ENCODE results near the gene GTPBP8. TPM values are rescaled to one million over a fixed set of nuclear protein-coding genes. Genes with fewer than 3 reads are reported as not detected.

The GTPBP8 gene
- total RNA-seq, 5 donors from 2014 or later (not counting 1 experiment from before 2014, with no cell fraction given) = 17.2 to 31.3 (median 27.5) TPM

DNA sequence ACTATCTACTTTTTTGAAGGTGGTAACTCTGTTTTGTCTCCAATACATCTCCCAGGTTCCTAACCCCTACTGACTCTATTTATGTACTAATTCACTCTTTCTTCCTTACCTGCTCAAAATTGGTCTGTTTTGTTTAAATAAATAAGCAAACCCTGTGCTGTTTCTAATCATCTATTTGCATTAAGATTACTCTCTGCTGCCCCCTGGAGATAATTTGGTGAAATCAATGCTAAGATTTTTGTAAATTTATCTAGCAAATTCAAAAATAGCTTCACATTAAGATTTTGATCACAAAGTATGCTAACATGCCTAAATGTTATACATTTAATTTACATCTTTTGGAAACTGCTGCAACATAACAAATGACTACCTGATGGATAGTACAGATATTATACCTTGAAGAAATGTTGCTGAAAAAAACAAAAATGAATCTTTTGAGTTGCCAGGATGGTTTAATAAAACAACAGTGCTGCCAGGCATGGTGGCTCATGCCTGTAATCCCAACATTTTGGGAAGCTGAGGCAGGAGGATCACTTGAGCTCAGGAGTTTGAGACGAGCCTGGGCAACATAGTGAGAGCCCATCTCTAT is 11.4 kb upstream of the GTPBP8 start:
- CTCF ChIA-PET = interaction anchor here (0.6 to 4.2 kb wide), 28 partner anchors 8 to 686 kb away, joined by 3 to 68 read pairs (median 5); partner anchors contain the start of gene GTPBP8 (in 1 of the 2)
- POLR2A ChIA-PET = interaction anchor here in 1 of 2 donors (0.6 to 1.1 kb wide), 2 partner anchors 100 to 246 kb away, joined by 3 to 4 read pairs; no protein-coding TSS in a partner anchor
- ATAC-seq (replicated peaks in 1 of 4) = no peak

DNA sequence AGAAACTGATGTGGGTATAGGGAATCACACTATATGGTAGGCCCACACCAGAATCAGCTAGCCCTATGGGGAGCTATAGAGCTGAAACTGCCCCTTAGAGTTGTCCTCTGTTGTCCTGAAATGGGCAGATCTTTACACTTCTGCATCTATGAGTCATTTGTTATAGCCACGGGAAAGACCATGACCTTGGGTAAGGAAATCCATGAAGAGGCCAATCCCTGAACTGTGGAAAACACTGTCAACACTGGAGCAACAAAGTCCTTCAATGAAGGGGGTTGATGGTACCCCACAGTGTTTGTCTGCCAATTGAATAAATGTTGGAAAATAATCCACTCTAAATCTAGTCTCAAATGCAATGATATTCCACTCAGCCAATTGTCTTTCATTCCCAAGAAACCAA is 10.7 kb upstream of the GTPBP8 start:
- ATAC-seq (replicated peaks in 1 of 4) (no peak), DNase-seq (no peak)
- Histone ChIP-seq H3K4me1 (ENCODE audit: control insufficient read depth in 1 of 2, extremely low read depth in 1 of 2, insufficient read depth in 2 of 2, low read length in 2 of 2) (peaks cover 37 to 59% of the 10 kb centered on the region in 2 experiments), H3K27ac (ENCODE audit: low read length) (no peak overlapping the region), H3K4me3 (ENCODE audit: control insufficient read depth in 1 of 2, extremely low read depth in 1 of 2, low read length in 1 of 2) (no peak overlapping the region), H3K27me3 (replicated peaks in 1 of 2; ENCODE audit: control insufficient read depth in 2 of 2, extremely low read depth in 1 of 2, insufficient read depth in 2 of 2, low read length in 1 of 2) (no peaks in the 10 kb centered on the region), H3K9me3 (no peaks in the 10 kb centered on the region), H3K36me3 (ENCODE audit: control insufficient read depth in 2 of 2, extremely low read depth in 1 of 2, insufficient read depth in 1 of 2, low read length in 1 of 2) (no peaks in the 10 kb centered on the region)
- ChIA-PET CTCF (interaction anchor here (0.8 to 4.2 kb wide), 19 partner anchors 11 to 338 kb away, joined by 3 to 68 read pairs (median 4); partner anchors contain the start of gene GTPBP8 (in 1 of the 2)), POLR2A (interaction anchor here in 1 of 2 donors (0.6 kb wide), 1 partner anchor 559 kb away, joined by 3 read pairs; no protein-coding TSS in a partner anchor)
- no peaks in the 10 kb centered on the region for H3K9me3 Mint-ChIP-seq
- no peaks in the 10 kb centered on the region for H3K36me3 Mint-ChIP-seq
- H3K27ac Mint-ChIP-seq = peak overlapping the region; percentile 16 to 57
- peaks cover 69 to 76% (median 72%) of the 10 kb centered on the region in 3 donors for H3K4me1 Mint-ChIP-seq
- no peak overlapping the region for H3K4me3 Mint-ChIP-seq
- no CpG with 5 or more reads among the region's 1 CpG for WGBS (ENCODE audit: insufficient coverage)
- no peaks in the 10 kb centered on the region for H3K27me3 Mint-ChIP-seq

More for the DNA sequence above, 11.4 kb upstream of the GTPBP8 start:
- no peak overlapping the region for H3K4me3 ChIP-seq (ENCODE audit: control insufficient read depth in 1 of 2, extremely low read depth in 1 of 2, low read length in 1 of 2)
- no peaks in the 10 kb centered on the region for H3K9me3 Mint-ChIP-seq
- peaks cover 66 to 75% (median 69%) of the 10 kb centered on the region in 3 donors for H3K4me1 Mint-ChIP-seq
- H3K27ac ChIP-seq (ENCODE audit: low read length) = no peak overlapping the region
- no peaks in the 10 kb centered on the region for H3K27me3 Mint-ChIP-seq
- peak overlapping the region in 1 of 2 donors; percentile 8 for H3K27ac Mint-ChIP-seq
- no peaks in the 10 kb centered on the region for H3K36me3 ChIP-seq (ENCODE audit: control insufficient read depth in 2 of 2, extremely low read depth in 1 of 2, insufficient read depth in 1 of 2, low read length in 1 of 2)
- peak in 6 of 35 experiments; percentile 19 to 76 (median 30) for DNase-seq
- peaks cover 31 to 53% of the 10 kb centered on the region in 2 experiments for H3K4me1 ChIP-seq (ENCODE audit: control insufficient read depth in 1 of 2, extremely low read depth in 1 of 2, insufficient read depth in 2 of 2, low read length in 2 of 2)
- no peak overlapping the region for H3K4me3 Mint-ChIP-seq
- H3K36me3 Mint-ChIP-seq = no peaks in the 10 kb centered on the region
- H3K9me3 ChIP-seq = no peaks in the 10 kb centered on the region
- no peaks in the 10 kb centered on the region for H3K27me3 ChIP-seq (replicated peaks in 1 of 2; ENCODE audit: control insufficient read depth in 2 of 2, extremely low read depth in 1 of 2, insufficient read depth in 2 of 2, low read length in 1 of 2)
- WGBS (ENCODE audit: insufficient coverage) = 80% methylated on average over 1 of the region's 1 CpG

DNA sequence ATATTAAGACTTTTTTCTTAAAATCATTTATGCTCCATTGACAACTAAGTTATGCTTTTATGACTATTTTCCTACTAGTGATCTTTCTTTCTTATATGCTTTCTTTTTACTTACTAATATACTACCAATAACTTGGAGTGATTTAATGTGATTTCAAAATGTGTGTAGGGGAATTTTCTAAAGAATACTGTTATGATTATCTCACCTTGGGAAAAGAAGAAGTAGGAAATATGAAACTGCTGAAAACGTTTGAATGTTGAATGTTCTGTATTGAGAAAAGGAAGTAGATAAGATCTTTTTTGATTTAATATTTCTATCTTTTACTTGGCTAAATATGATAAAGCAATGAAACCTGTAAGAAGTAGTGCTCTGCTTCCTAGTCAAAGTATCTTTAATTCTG is 8.1 kb upstream of the GTPBP8 start:
- DNase-seq (no peak), ATAC-seq (replicated peaks in 1 of 4) (no peak)
- Mint-ChIP-seq H3K27me3 (no peaks in the 10 kb centered on the region), H3K27ac (peak overlapping the region; percentile 57 to 81), H3K36me3 (no peaks in the 10 kb centered on the region), H3K4me3 (no peak overlapping the region), H3K4me1 (peaks cover 56 to 70% (median 67%) of the 10 kb centered on the region in 3 donors), H3K9me3 (no peaks in the 10 kb centered on the region)
- Histone ChIP-seq H3K4me3 (ENCODE audit: control insufficient read depth in 1 of 2, extremely low read depth in 1 of 2, low read length in 1 of 2) (no peak overlapping the region), H3K27me3 (replicated peaks in 1 of 2; ENCODE audit: control insufficient read depth in 2 of 2, extremely low read depth in 1 of 2, insufficient read depth in 2 of 2, low read length in 1 of 2) (no peaks in the 10 kb centered on the region), H3K9me3 (no peaks in the 10 kb centered on the region), H3K4me1 (ENCODE audit: control insufficient read depth in 1 of 2, extremely low read depth in 1 of 2, insufficient read depth in 2 of 2, low read length in 2 of 2) (peaks cover 19 to 43% of the 10 kb centered on the region in 2 experiments), H3K36me3 (ENCODE audit: control insufficient read depth in 2 of 2, extremely low read depth in 1 of 2, insufficient read depth in 1 of 2, low read length in 1 of 2) (no peaks in the 10 kb centered on the region), H3K27ac (ENCODE audit: low read length) (no peak overlapping the region)
- ChIA-PET POLR2A (interaction anchor here (0.6 to 0.7 kb wide), 4 partner anchors 11 to 784 kb away, joined by 3 to 11 read pairs (median 4); no protein-coding TSS in a partner anchor), CTCF (interaction anchor here (0.5 to 1.0 kb wide), 8 partner anchors 29 to 1867 kb away, joined by 4 to 8 read pairs (median 4); no protein-coding TSS in a partner anchor)
- WGBS (ENCODE audit: insufficient coverage) = no CpG with 5 or more reads among the region's 1 CpG

DNA sequence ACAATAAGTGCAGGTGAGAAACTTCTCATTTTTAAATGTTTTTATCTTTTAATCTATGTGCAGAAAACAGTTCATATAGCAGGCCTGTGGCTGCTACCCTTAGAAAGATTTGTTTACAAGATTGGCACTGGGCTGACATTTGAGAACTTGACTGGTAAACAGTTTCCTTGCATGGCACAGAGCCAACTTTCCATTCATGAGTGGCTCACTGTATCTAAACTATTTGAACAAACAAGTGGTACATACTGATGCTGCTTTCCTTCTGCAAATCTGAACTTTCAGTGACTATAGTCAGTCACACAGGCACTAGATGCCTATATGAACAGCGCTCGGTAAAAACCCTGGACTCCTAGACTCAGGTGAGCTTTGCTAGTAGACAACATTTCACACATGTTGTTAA is 6.3 kb upstream of the GTPBP8 start:
- no peaks in the 10 kb centered on the region for H3K9me3 ChIP-seq
- WGBS (ENCODE audit: insufficient coverage) = 100% methylated on average over 1 of the region's 2 CpGs
- DNase-seq = peak in 8 of 35 experiments; percentile 6 to 65 (median 28)
- H3K27me3 ChIP-seq (replicated peaks in 1 of 2; ENCODE audit: control insufficient read depth in 2 of 2, extremely low read depth in 1 of 2, insufficient read depth in 2 of 2, low read length in 1 of 2) = no peaks in the 10 kb centered on the region
- Mint-ChIP-seq H3K9me3 (no peaks in the 10 kb centered on the region), H3K27ac (peak overlapping the region; percentile 73 to 91), H3K27me3 (no peaks in the 10 kb centered on the region), H3K4me3 (no peak overlapping the region), H3K36me3 (no peaks in the 10 kb centered on the region), H3K4me1 (peaks cover 43 to 63% (median 61%) of the 10 kb centered on the region in 3 donors)
- ChIA-PET CTCF (interaction anchor here (0.9 to 1.6 kb wide), 3 partner anchors 10 to 250 kb away, joined by 3 to 10 read pairs (median 7); partner anchors contain the start of gene CD200R1 (in 1 of the 2)), POLR2A (interaction anchor here in 1 of 2 donors (1.0 kb wide), 1 partner anchor 249 kb away, joined by 15 read pairs; no protein-coding TSS in a partner anchor)
- ATAC-seq (replicated peaks in 1 of 4) = peak; percentile 42 to 67 (median 61)
- peaks cover 22 to 32% of the 10 kb centered on the region in 2 experiments for H3K4me1 ChIP-seq (ENCODE audit: control insufficient read depth in 1 of 2, extremely low read depth in 1 of 2, insufficient read depth in 2 of 2, low read length in 2 of 2)
- peak overlapping the region; percentile 15 for H3K27ac ChIP-seq (ENCODE audit: low read length)
- H3K4me3 ChIP-seq (ENCODE audit: control insufficient read depth in 1 of 2, extremely low read depth in 1 of 2, low read length in 1 of 2) = no peak overlapping the region
- H3K36me3 ChIP-seq (ENCODE audit: control insufficient read depth in 2 of 2, extremely low read depth in 1 of 2, insufficient read depth in 1 of 2, low read length in 1 of 2) = no peaks in the 10 kb centered on the region

DNA sequence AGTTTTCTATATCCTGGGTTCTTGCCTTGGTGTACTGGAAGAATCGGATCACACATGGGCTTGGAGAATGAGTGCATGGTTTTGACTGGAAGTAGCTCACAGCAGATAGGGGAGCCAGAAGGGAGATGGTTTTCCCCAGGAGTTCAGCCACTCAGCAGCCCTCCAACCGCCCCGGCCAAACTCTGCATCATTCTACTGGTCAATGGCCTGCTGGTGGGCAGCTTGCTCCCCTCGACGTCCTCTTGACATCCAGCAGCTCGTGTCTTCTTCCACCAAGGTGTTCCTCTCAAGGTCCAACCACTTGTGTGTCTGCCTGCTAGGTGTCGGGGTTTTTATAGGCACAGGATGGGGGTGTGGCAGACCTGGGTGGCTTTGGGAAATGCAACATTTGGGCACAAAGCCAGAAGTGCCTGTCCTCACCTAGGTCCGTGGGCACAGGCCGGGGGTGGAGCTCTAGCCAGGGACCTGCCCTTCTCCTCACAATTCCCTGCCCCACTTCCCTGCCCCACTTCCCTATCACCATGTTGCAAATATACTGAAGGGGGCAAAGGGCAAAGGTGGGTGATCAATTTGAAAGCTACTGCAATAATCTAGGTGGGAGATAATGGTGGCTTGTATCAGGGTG is 3.0 kb upstream of the GTPBP8 start:
- no peaks in the 10 kb centered on the region for H3K9me3 ChIP-seq
- Mint-ChIP-seq H3K9me3 (no peaks in the 10 kb centered on the region), H3K4me1 (peaks cover 58 to 75% (median 74%) of the 10 kb centered on the region in 3 donors), H3K27me3 (no peaks in the 10 kb centered on the region), H3K4me3 (peak overlapping the region in 1 of 3 donors; percentile 38), H3K36me3 (no peaks in the 10 kb centered on the region), H3K27ac (peak overlapping the region; percentile 13 to 61)
- H3K36me3 ChIP-seq (ENCODE audit: control insufficient read depth in 2 of 2, extremely low read depth in 1 of 2, insufficient read depth in 1 of 2, low read length in 1 of 2) = no peaks in the 10 kb centered on the region
- DNase-seq = no peak
- 98% methylated on average over 5 of the region's 9 CpGs for WGBS (ENCODE audit: insufficient coverage)
- ChIA-PET POLR2A (interaction anchor here in 1 of 2 donors (0.6 kb wide), 1 partner anchor 14 kb away, joined by 4 read pairs; no protein-coding TSS in a partner anchor), CTCF (interaction anchor here in 1 of 2 donors (1.0 to 1.2 kb wide), 2 partner anchors 9 to 14 kb away, joined by 3 to 5 read pairs; no protein-coding TSS in a partner anchor)
- no peak for ATAC-seq (replicated peaks in 1 of 4)
- no peaks in the 10 kb centered on the region for H3K27me3 ChIP-seq (replicated peaks in 1 of 2; ENCODE audit: control insufficient read depth in 2 of 2, extremely low read depth in 1 of 2, insufficient read depth in 2 of 2, low read length in 1 of 2)
- H3K27ac ChIP-seq (ENCODE audit: low read length) = no peak overlapping the region
- H3K4me3 ChIP-seq (ENCODE audit: control insufficient read depth in 1 of 2, extremely low read depth in 1 of 2, low read length in 1 of 2) = no peak overlapping the region
- peaks cover 30 to 45% of the 10 kb centered on the region in 2 experiments for H3K4me1 ChIP-seq (ENCODE audit: control insufficient read depth in 1 of 2, extremely low read depth in 1 of 2, insufficient read depth in 2 of 2, low read length in 2 of 2)

DNA sequence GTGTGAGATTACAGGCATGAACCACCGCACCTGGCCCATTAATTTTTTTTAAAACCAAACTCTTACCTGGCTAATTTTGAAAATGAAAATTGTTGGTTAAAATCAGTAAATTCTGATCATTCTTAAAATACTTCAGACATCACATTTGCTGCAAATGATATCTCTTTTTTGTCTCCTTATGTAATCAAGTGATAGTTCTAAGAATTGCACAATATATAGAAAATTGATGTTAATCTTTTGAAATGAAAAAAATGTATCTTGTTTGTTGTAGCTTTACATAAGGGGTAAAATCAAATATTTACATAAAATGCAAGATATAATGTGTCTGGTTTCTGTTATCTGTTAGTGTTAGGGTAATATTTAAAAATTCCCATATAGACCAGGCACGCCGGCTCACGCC is 5.0 kb downstream of the GTPBP8 start:
- ATAC-seq (replicated peaks in 1 of 4) = no peak
- CTCF ChIA-PET = no interaction called here
- peaks cover 64 to 73% (median 65%) of the 10 kb centered on the region in 3 donors for H3K4me1 Mint-ChIP-seq
- H3K27me3 ChIP-seq (replicated peaks in 1 of 2; ENCODE audit: control insufficient read depth in 2 of 2, extremely low read depth in 1 of 2, insufficient read depth in 2 of 2, low read length in 1 of 2) = no peaks in the 10 kb centered on the region
- H3K9me3 Mint-ChIP-seq = no peaks in the 10 kb centered on the region
- H3K36me3 ChIP-seq (ENCODE audit: control insufficient read depth in 2 of 2, extremely low read depth in 1 of 2, insufficient read depth in 1 of 2, low read length in 1 of 2) = peaks cover 3 to 32% of the 10 kb centered on the region in 2 donors
- DNase-seq = no peak
- POLR2A ChIA-PET = interaction anchor here in 1 of 2 donors (0.6 to 0.7 kb wide), 2 partner anchors 18 to 535 kb away, joined by 3 to 5 read pairs; no protein-coding TSS in a partner anchor
- H3K4me3 ChIP-seq (ENCODE audit: control insufficient read depth in 1 of 2, extremely low read depth in 1 of 2, low read length in 1 of 2) = no peak overlapping the region
- peaks cover 49% of the 10 kb centered on the region for H3K36me3 Mint-ChIP-seq
- no CpG with 5 or more reads among the region's 4 CpGs for WGBS (ENCODE audit: insufficient coverage)
- peaks cover 7 to 36% of the 10 kb centered on the region in 2 experiments for H3K4me1 ChIP-seq (ENCODE audit: control insufficient read depth in 1 of 2, extremely low read depth in 1 of 2, insufficient read depth in 2 of 2, low read length in 2 of 2)
- no peak overlapping the region for H3K27ac ChIP-seq (ENCODE audit: low read length)
- no peaks in the 10 kb centered on the region for H3K27me3 Mint-ChIP-seq
- no peak overlapping the region for H3K4me3 Mint-ChIP-seq
- no peaks in the 10 kb centered on the region for H3K9me3 ChIP-seq
- peak overlapping the region in 1 of 2 donors; percentile 31 for H3K27ac Mint-ChIP-seq

Measured in T-cell (primary cell).